Renal cortex interstitium (tissue), 11 donors: ENCODE measurements around the gene IKZF4. TPM values are rescaled to one million over a fixed set of nuclear protein-coding genes. Genes with fewer than 3 reads are reported as not detected.
"Not testable (repeated sequence)": the region's sequence is repeated elsewhere in the genome, so short reads cannot be mapped to it uniquely, and the experiment has no call there.

ENCODE experiments used
- DNase-seq, 11 donors: peaks; one replicate each; pipeline ENCODE4 v3.0.0-alpha.2; 2013; ENCODE audit warnings: low read depth in 9 of 11, low spot score in 4 of 11; ENCODE audit errors: extremely low read depth in 1 of 11
- polyA plus RNA-seq, 3 donors: library from polyadenylated mRNA; unstranded; fragments of 120-200 nt; gene quantifications; one replicate each; pipeline ENCODE4 v1.2.1, GENCODE V29; 2013; ENCODE audit not compliant: insufficient read length in 3 of 3

IKZF4 gene
- polyA plus RNA-seq, 3 donors = 16.5 to 21.1 (median 16.6) TPM

- DNase-seq = not testable (repeated sequence)
These were observed 57.1 kb downstream of the IKZF4 start for GRCh38 chr12:56077966-56078365.

- no peak for DNase-seq
These were observed 57.6 kb downstream of the IKZF4 start for GRCh38 chr12:56078427-56078826.

DNA sequence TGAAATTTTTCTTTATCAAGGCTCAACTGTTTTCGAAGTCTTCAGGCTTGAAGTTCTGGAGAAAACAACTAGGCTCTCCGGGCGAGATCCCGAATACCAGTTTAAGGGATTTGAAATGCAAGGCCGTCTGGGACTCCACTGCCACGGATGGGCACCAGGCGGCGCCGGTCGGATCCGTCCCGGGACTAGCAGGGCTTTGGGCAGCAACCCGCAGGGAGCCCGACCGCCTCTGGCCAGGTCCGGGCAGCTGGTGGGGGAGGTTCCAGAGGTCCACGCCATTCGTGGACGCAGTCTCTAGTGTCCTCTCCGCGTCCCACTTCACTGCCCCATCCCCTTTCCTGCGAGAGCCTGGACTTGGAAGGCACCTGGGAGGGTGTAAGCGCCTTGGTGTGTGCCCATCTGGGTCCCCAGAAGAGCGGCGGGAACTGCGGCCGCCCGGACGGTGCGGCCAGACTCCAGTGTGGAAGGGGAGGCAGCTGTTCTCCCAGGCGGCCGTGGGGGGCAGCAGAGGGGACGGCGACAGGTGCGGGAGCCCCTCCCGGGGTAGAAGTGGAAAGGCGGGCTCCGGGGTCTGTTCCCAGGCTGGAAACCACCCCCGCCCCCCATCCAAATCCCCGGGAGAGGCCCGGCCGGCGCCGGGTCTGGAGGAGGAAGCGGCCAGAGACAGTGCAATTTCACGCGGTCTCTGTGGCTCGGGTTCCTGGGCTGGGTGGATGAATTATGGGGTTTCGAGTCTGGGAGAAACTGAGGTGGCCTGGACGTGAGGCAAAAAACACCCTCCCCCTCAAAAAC lies 58.3 kb downstream of the IKZF4 start:
- peak; percentile 60 to 78 (median 71) for DNase-seq

DNA sequence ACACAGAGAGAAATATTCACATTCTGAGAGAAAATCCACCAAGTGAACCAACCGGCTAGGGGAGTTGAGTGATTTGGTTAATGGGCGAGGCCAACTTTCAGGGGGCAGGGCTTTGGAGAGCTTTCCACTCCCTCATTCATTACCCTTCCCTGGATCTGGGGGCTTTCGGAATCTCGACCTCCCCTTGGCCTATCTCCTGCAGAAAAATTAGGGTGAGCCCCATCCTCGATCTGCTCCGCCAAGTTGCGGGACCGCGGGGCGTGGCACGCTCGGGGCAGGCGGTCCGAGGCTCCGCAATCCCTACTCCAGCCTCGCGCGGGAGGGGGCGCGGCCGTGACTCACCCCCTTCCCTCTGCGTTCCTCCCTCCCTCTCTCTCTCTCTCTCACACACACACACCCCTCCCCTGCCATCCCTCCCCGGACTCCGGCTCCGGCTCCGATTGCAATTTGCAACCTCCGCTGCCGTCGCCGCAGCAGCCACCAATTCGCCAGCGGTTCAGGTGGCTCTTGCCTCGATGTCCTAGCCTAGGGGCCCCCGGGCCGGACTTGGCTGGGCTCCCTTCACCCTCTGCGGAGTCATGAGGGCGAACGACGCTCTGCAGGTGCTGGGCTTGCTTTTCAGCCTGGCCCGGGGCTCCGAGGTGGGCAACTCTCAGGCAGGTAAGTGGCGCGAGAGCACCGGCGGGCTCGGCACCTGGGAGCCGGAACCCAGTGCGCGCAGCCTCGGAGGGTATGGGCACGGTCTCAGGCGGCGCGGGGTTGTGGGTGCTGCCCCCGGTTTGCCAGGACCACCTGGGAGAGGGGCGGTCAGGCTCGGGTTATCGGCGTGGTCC lies 59.1 kb downstream of the IKZF4 start, which contains the start of gene ERBB3:
ERBB3 (plus strand) TSS at position 443 of the 833 bp plus-strand sequence; CDS start at position 579, 136 bp downstream.
- DNase-seq = peak in 9 of 11 donors; percentile 51 to 86 (median 64)

DNA sequence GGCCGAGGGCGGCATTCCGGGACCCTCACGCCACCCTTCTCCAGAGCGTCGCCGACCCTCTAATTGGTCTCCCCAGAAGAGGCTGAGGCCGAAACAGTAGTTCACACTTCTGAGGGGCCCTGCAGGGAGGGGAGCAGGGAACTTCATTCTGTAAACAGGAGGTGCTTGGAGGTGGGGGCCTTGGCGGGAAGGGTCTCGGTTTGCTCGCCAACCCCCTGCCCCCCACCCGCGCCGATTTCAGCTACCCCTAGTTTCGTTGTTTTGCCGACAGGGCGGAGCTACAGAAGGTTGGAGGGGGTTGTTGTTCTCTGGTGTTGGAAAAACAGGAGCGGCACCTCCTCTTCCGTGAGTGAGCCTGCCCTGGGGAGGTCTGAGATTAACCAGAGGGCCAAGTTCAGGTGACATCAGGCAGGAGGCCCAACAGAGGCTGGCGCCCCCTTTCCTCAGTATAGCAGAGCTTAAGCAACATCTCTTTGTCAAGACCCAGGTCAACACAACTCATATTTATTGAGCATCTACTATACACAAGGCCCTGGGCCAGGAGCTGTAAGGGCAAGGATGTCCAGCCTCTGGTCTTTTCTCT lies 59.8 kb downstream of the IKZF4 start:
- peak in 1 of 11 donors; percentile 40 for DNase-seq

GRCh38 chr12:56081393-56082347 lies 60.8 kb downstream of the IKZF4 start:
- no peak for DNase-seq

GRCh38 chr12:56082382-56082781 lies 61.5 kb downstream of the IKZF4 start:
- DNase-seq = no peak

GRCh38 chr12:56082967-56083366 lies 62.1 kb downstream of the IKZF4 start:
- DNase-seq = no peak

DNA sequence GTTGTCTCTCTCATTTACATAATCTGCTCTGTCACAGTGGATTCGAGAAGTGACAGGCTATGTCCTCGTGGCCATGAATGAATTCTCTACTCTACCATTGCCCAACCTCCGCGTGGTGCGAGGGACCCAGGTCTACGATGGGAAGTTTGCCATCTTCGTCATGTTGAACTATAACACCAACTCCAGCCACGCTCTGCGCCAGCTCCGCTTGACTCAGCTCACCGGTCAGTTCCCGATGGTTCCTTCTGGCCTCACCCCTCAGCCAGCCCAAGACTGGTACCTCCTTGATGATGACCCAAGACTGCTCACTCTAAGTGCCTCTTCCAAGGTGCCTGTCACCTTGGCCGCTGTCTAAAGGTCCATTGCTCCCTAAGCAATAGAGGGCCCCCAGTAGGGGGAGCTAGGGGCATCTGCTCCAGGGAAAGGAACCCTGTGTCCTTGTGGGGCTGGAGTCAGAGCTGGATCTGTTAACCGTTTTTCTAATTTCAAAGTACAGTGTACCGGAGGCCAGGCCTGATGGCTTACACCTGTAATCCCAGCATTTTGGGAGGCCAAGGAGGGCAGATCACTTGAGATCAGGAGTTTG lies 64.2 kb downstream of the IKZF4 start:
- DNase-seq = no peak

- no peak for DNase-seq
These were observed 65.3 kb downstream of the IKZF4 start for GRCh38 chr12:56086096-56086495.

GRCh38 chr12:56086608-56087007 lies 65.8 kb downstream of the IKZF4 start:
- no peak for DNase-seq

DNA sequence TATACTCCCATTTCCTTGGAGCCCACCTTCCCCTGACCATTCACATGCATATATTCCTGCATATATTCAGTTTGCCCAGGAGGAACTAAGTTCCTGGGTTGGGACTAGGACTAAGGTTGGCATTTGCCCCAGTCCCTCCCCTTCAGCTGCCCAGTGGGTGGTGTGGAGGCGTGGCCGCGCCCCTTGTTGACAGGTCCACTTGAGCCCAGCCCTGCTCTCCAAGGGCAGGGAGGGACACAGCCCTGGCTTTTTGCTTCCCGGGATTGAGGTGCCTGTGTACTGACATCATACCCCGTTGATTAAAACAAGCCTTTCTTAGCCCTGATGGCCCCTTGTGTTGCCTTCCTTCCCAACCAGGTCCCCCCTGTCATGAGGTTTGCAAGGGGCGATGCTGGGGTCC lies 66.4 kb downstream of the IKZF4 start:
- no peak for DNase-seq

Other genes with a start within 250 kb of the IKZF4 start
- 100 to 1,000 TPM in 2 of 3 donors, 10 to 100 TPM in 1; 97.2 to 143 (median 119) TPM for gene SARNP, start 203.3 kb upstream of the IKZF4 start, polyA plus RNA-seq
- 10 to 100 TPM; 33.7 to 34.7 (median 34.0) TPM for gene ORMDL2, start 203.0 kb upstream of the IKZF4 start, polyA plus RNA-seq
- gene DNAJC14, start 191.5 kb upstream of the IKZF4 start, polyA plus RNA-seq = 10 to 100 TPM; 40.3 to 46.0 (median 41.7) TPM
- 1 to 10 TPM in 1 of 3 donors, under 1 TPM in 2; 0.68 to 1.4 (median 0.72) TPM for gene MMP19, start 178.1 kb upstream of the IKZF4 start, polyA plus RNA-seq
- gene PYM1, start 93.1 kb upstream of the IKZF4 start, polyA plus RNA-seq = 10 to 100 TPM; 32.3 to 40.0 (median 37.5) TPM
- gene DGKA, start 89.9 kb upstream of the IKZF4 start, polyA plus RNA-seq = 10 to 100 TPM; 15.5 to 22.8 (median 19.9) TPM
- 1 to 10 TPM; 3.1 to 5.3 (median 3.4) TPM for gene PMEL, start 55.0 kb upstream of the IKZF4 start, polyA plus RNA-seq
- 10 to 100 TPM; 59.1 to 65.3 (median 64.1) TPM for gene CDK2, start 54.2 kb upstream of the IKZF4 start, polyA plus RNA-seq
- 100 to 1,000 TPM; 148 to 170 (median 158) TPM for gene RAB5B, start 47.0 kb upstream of the IKZF4 start, polyA plus RNA-seq
- gene SUOX, start 23.8 kb upstream of the IKZF4 start, polyA plus RNA-seq = 10 to 100 TPM; 43.0 to 54.2 (median 47.8) TPM
- 100 to 1,000 TPM; 121 to 498 (median 375) TPM for gene RPS26, start 20.9 kb downstream of the IKZF4 start, polyA plus RNA-seq
- 100 to 1,000 TPM in 1 of 3 donors, 10 to 100 TPM in 2; 73.5 to 119 (median 96.1) TPM for gene ERBB3, start 59.1 kb downstream of the IKZF4 start, polyA plus RNA-seq
- 100 to 1,000 TPM; 138 to 175 (median 171) TPM for gene PA2G4, start 83.5 kb downstream of the IKZF4 start, polyA plus RNA-seq
- gene RPL41, start 95.6 kb downstream of the IKZF4 start, polyA plus RNA-seq = 1,000 to 10,000 TPM; 4,378 to 5,767 (median 5,294) TPM
- 1 to 10 TPM; 5.1 to 6.5 (median 5.8) TPM for gene ZC3H10, start 97.2 kb downstream of the IKZF4 start, polyA plus RNA-seq
- 10 to 100 TPM; 73.7 to 87.2 (median 78.8) TPM for gene ESYT1, start 107.2 kb downstream of the IKZF4 start, polyA plus RNA-seq
- 100 to 1,000 TPM; 164 to 191 (median 165) TPM for gene MYL6B, start 131.5 kb downstream of the IKZF4 start, polyA plus RNA-seq
- gene MYL6, start 137.3 kb downstream of the IKZF4 start, polyA plus RNA-seq = 1,000 to 10,000 TPM; 1,550 to 2,060 (median 1,865) TPM
- gene SMARCC2, start 168.4 kb downstream of the IKZF4 start, polyA plus RNA-seq = 100 to 1,000 TPM; 130 to 141 (median 134) TPM
- 10 to 100 TPM; 43.4 to 44.4 (median 44.1) TPM for gene RNF41, start 200.9 kb downstream of the IKZF4 start, polyA plus RNA-seq
- 10 to 100 TPM; 27.4 to 33.1 (median 28.9) TPM for gene NABP2, start 203.3 kb downstream of the IKZF4 start, polyA plus RNA-seq
- gene SLC39A5, start 209.0 kb downstream of the IKZF4 start, polyA plus RNA-seq = 10 to 100 TPM; 50.6 to 79.4 (median 62.5) TPM
- gene ANKRD52, start 237.3 kb downstream of the IKZF4 start, polyA plus RNA-seq = 10 to 100 TPM; 29.8 to 38.7 (median 34.0) TPM
- gene COQ10A, start 245.9 kb downstream of the IKZF4 start, polyA plus RNA-seq = 10 to 100 TPM; 14.4 to 22.1 (median 19.0) TPM